ENCODE data around the gene HIF1A. TPM values are rescaled to one million over a fixed set of nuclear protein-coding genes. Genes with fewer than 3 reads are reported as not detected.
A peak's percentile ranks its signal among the peaks of the same experiment; 100 is the strongest.

HIF1A gene
- total and polyA plus RNA-seq, 2 of the 13 experiments (the other 11 are each of a cell fraction or from before 2014, with no cell fraction given): 41.0 to 126 TPM

- TF ChIP-seq HNRNPLL (IDR thresholded peaks at IDR 0.05; ENCODE audit: low read depth, low read length, poor library complexity, severe bottlenecking) (peak; percentile 56), ZNF879 (CRISPR knock-in tag; IDR thresholded peaks at IDR 0.05) (no peak), ZNF776 (CRISPR knock-in tag; IDR thresholded peaks at IDR 0.05) (0 out of 2 replicates have a peak, but pooled peaks have one; percentile 57), ZNF24 (IDR thresholded peaks at IDR 0.05) (no peak), MBD4 (IDR thresholded peaks at IDR 0.05; ENCODE audit: borderline replicate concordance, low read length) (no peak), ZNF513 (CRISPR knock-in tag; conservative IDR thresholded peaks at IDR 0.05) (no peak), RARA (CRISPR knock-in tag; IDR thresholded peaks at IDR 0.05) (peak; percentile 23; the same call in 1 of the 2 replicates), MXD4 (CRISPR knock-in tag; IDR thresholded peaks at IDR 0.05) (peak; percentile 93), ZHX1 (CRISPR knock-in tag; IDR thresholded peaks at IDR 0.05; ENCODE audit: low read depth) (no peak), ERF (CRISPR knock-in tag; IDR thresholded peaks at IDR 0.05) (peak; percentile 74; the same call in 1 of the 2 replicates), ZNF530 (CRISPR knock-in tag; IDR thresholded peaks at IDR 0.05; ENCODE audit: low read depth) (no peak), PHF5A (CRISPR knock-in tag; IDR thresholded peaks at IDR 0.05; ENCODE audit: low read depth, unreplicated experiment) (no peak), KMT2B (CRISPR knock-in tag; IDR thresholded peaks at IDR 0.05) (peak; percentile 92), YEATS2 (CRISPR knock-in tag; IDR thresholded peaks at IDR 0.05; ENCODE audit: borderline replicate concordance) (no peak), RFX3 (CRISPR knock-in tag; IDR thresholded peaks at IDR 0.05) (no peak), SIX4 (CRISPR knock-in tag; IDR thresholded peaks at IDR 0.05) (peak; percentile 40; the same call in 1 of the 2 replicates), ZNF3 (CRISPR knock-in tag; IDR thresholded peaks at IDR 0.05) (no peak), ARNT (IDR thresholded peaks at IDR 0.05) (no peak), SALL1 (CRISPR knock-in tag; IDR thresholded peaks at IDR 0.05) (peak; percentile 88), ZUFSP (CRISPR knock-in tag; IDR thresholded peaks at IDR 0.05; ENCODE audit: borderline replicate concordance) (no peak), KDM5B (CRISPR knock-in tag; IDR thresholded peaks at IDR 0.05; ENCODE audit: borderline replicate concordance) (no peak), SAFB2 (CRISPR knock-in tag; IDR thresholded peaks at IDR 0.05; ENCODE audit: borderline replicate concordance, low read depth) (peak; percentile 63; the same call in 1 of the 2 replicates), KLF6 (CRISPR knock-in tag; IDR thresholded peaks at IDR 0.05) (no peak; the same call in none of the 2 replicates), ZNF607 (CRISPR knock-in tag; IDR thresholded peaks at IDR 0.05; ENCODE audit: borderline replicate concordance) (no peak)
Observed at GRCh38 chr14:61694830-61695694, at the start of gene HIF1A (continued).

Measured in HepG2 (cell line).